ENCODE results near the gene TAF1B.

GRCh38 chr2:9914384-9915065 is 71.3 kb downstream of the TAF1B start:
- TF ChIP-seq CTCF (IDR thresholded peaks at IDR 0.05) (no peak), POLR2A (IDR thresholded peaks at IDR 0.05) (no peak)
